GM12875 (cell line): ENCODE results near the gene WDR20.

Experiments
- H3K4me3 ChIP-seq: one replicate; pipeline ENCODE4 v1.5.1; 2011; ENCODE audit warnings: low read depth, low read length, control low read depth
- TF ChIP-seq, protein P1 (sequence below): IDR thresholded peaks from 2 replicates; pipeline ENCODE4 v1.5.1; 2011; ENCODE audit warnings: low read depth, mild to moderate bottlenecking, control low read depth, inconsistent platforms, low read length, moderate library complexity, borderline replicate concordance; ENCODE audit not compliant: insufficient read depth

WDR20 gene

DNA sequence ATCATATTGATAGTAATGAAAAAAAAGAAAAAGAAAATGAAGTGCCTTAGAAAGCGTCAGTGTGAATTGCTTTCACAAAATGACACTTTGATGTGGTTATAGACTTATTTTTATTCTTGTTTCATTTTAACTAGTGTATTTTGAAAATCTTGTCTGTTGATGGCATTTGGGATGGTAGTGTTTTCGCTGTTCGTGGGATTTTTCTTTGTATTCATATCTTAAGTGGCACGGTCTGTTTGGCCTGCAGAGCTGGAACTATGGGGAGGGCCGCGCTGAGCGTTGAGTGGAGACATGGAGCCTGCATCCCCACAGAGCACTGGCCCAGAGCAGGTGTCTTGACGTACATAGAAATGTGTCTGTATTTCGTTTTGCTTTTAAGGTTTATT, 61.6 kb downstream of the WDR20 start:
- no peak overlapping the region for H3K4me3 ChIP-seq
- TF ChIP-seq, protein P1, sequence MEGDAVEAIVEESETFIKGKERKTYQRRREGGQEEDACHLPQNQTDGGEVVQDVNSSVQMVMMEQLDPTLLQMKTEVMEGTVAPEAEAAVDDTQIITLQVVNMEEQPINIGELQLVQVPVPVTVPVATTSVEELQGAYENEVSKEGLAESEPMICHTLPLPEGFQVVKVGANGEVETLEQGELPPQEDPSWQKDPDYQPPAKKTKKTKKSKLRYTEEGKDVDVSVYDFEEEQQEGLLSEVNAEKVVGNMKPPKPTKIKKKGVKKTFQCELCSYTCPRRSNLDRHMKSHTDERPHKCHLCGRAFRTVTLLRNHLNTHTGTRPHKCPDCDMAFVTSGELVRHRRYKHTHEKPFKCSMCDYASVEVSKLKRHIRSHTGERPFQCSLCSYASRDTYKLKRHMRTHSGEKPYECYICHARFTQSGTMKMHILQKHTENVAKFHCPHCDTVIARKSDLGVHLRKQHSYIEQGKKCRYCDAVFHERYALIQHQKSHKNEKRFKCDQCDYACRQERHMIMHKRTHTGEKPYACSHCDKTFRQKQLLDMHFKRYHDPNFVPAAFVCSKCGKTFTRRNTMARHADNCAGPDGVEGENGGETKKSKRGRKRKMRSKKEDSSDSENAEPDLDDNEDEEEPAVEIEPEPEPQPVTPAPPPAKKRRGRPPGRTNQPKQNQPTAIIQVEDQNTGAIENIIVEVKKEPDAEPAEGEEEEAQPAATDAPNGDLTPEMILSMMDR = no peak

- TF ChIP-seq, protein P1 = no peak
- no peak overlapping the region for H3K4me3 ChIP-seq
Measured at GRCh38 chr14:102201776-102202175, 62.1 kb downstream of the WDR20 start.

GRCh38 chr14:102202944-102203343, 63.2 kb downstream of the WDR20 start:
- H3K4me3 ChIP-seq = no peak overlapping the region
- TF ChIP-seq, protein P1 = no peak

DNA sequence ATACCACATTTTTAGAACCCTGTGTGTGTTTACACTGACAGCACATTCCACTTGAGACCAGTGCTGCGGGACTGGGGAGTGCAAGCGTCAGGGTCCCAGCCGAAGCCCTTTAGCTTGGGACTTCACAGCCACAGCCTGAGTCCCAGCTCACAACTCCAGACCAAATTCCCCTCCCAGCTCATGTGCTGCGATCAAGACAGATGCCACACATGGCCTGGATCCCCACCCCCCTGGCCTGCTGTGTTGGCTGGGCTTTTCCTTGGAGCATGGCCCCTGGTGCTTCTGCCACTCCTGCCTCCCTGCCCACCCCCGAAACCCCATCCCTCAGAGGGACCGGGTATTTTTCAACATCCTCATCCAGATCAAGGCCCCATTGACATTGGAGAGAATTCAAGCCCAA, 63.7 kb downstream of the WDR20 start:
- TF ChIP-seq, protein P1 = no peak
- H3K4me3 ChIP-seq = no peak overlapping the region

DNA sequence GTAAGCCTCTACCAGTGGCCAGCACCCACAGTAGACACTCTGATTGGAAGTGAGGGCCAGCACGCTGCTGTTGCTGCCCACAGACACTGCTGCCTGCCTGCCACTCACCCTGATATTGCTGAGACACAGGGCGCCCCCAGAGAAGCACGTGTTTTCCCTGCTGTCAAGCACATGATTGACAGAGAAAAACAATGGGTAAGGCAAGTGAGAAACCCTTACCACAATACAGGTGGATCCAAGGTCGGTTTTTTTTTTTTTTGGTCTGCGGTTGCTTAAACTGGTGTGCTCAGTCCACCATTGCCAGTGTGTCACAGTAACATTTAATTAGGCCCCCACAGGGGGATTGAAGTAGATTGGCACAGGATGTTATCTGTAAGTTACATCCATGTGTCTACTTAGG, 65.9 kb downstream of the WDR20 start:
- TF ChIP-seq, protein P1 = no peak
- no peak overlapping the region for H3K4me3 ChIP-seq

GRCh38 chr14:102206918-102207317, 67.2 kb downstream of the WDR20 start:
- TF ChIP-seq, protein P1 = no peak
- no peak overlapping the region for H3K4me3 ChIP-seq

GRCh38 chr14:102207831-102208365, 68.2 kb downstream of the WDR20 start:
- no peak overlapping the region for H3K4me3 ChIP-seq
- TF ChIP-seq, protein P1 = no peak
